A549 treated with CpdA at 1 μM for 4 hours (cell line): ENCODE data around the gene BOLL. TPM values are rescaled to one million over a fixed set of nuclear protein-coding genes. Genes with fewer than 3 reads are reported as not detected.

Source experiments
- total RNA-seq: library from RNA; stranded (reverse); fragments of 200-300 nt; extraction: Qiagen RNA extraction; gene quantifications from 5 replicates; pipeline ENCODE4 v1.2.3, GENCODE V29; 2022; ENCODE audit warnings: low read depth

The BOLL gene
- total RNA-seq = not detected in 5 replicates

GRCh38 chr2:197784956-197785941 lies at the start of gene BOLL:
TSS of gene BOLL (minus strand) at chr2:197785319. CDS start at chr2:197781850, 3,469 bp downstream.

DNA sequence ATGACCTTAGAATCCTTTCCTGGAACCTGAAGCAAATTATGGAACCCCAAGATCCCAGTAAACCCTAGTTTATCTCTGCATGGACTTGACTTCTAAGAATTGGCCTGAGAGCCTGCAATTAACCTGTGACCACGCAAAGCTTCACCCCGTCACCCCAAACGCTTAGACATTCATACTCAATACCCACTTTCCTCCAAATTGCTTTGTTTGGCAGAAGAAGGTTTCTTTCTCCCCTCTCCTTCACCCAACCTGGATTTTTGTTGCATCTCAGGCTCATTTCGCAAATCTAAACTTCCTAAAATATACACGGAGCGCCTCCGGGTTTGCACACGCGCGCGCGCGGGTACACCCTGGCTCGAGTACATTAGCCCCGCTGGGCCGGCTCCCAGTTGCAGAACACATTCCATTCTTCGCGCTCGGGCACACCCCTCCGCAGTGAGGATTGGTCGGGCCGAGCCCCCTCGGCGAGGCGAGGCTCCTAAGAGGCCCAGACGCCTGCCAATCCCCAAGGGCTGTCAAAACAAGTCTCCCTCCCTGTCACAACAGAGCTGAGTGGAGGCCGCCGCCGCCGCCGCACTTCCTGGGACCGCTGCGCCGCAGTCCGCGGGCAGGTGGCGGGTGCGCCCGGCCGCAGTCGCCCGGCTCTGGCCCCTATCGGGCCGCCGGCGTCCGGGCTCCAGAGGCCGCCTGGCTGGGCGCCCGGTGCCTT lies 19.1 kb upstream of the BOLL start, which contains the start of gene PLCL1:
Gene PLCL1 (plus strand): TSS at position 545 of the 709 bp plus-strand sequence.

DNA sequence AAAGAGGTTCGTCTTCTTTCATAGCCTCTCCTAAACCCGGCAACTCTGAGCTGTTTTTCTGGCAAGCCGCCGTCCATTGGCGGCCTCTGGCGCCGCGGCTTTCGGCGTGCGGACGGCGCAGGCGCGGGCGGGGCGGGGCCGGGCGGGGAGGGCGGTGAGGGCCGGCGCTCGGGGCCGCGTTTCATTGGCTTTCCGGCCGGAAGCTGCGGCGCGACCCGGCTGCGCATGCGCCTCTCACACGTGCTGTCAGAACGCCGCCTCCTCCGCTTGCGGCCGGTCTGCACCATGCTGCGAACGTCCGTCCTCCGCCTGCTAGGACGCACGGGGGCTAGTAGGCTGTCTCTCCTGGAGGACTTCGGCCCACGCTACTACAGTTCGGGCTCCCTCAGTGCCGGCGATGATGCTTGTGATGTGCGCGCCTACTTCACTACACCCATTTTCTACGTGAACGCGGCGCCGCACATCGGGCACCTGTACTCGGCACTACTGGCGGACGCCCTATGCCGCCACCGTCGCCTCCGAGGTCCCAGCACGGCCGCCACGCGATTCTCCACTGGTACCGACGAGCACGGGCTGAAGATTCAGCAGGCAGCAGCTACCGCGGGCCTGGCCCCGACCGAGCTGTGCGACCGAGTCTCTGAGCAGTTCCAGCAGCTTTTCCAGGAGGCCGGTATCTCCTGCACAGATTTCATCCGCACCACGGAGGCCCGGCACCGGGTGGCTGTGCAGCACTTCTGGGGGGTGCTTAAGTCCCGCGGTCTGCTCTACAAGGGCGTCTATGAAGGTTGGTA lies 79.8 kb downstream of the BOLL start, which contains the start of gene MARS2:
Gene MARS2 (plus strand): TSS at position 249 of the 791 bp plus-strand sequence. CDS start 37 bp downstream, at position 286.

Other genes starting within 250 kb of the BOLL start
- gene RFTN2, start 109.7 kb downstream of the BOLL start, total RNA-seq = not detected in 5 replicates
- 10.1 to 12.8 TPM (median 11.1 TPM) in 5 replicates for gene MARS2, start 80.0 kb downstream of the BOLL start, total RNA-seq
- not detected in 5 replicates for gene PLCL1, start 19.3 kb upstream of the BOLL start, total RNA-seq